ENCODE data around the gene TBC1D22A. TPM values are rescaled to one million over a fixed set of nuclear protein-coding genes. Genes with fewer than 3 reads are reported as not detected.

TBC1D22A gene
- total RNA-seq, 6 donors from 2014 or later = 27.1 to 48.2 (median 35.3) TPM

- Histone ChIP-seq H3K9me3 (no peaks in the 10 kb centered on the region), H3K27ac (no peak overlapping the region), H3K4me3 (no peak overlapping the region), H3K4me1 (peaks cover 0 to 4% (median 0%) of the 10 kb centered on the region in 4 donors), H3K36me3 (peaks cover 10 to 57% (median 21%) of the 10 kb centered on the region in 4 donors), H3K27me3 (no peaks in the 10 kb centered on the region)
- TF ChIP-seq POLR2AphosphoS5 (IDR thresholded peaks at IDR 0.05) (no peak), CTCF (IDR thresholded peaks at IDR 0.05) (no peak), POLR2A (IDR thresholded peaks at IDR 0.05) (no peak), EP300 (IDR thresholded peaks at IDR 0.05) (no peak)
- WGBS, 2 donors = 94 to 96% methylated on average over 9 of the region's 9 CpGs
- ATAC-seq (ENCODE audit: low FRiP score in 2 of 2) = no peak
- DNase-seq = no peak
Observed at GRCh38 chr22:46723882-46724281, 38.6 kb upstream of the TBC1D22A start.

- no peak for ATAC-seq (ENCODE audit: low FRiP score in 2 of 2)
Observed at GRCh38 chr22:46725096-46725495, 37.4 kb upstream of the TBC1D22A start.

GRCh38 chr22:46726066-46726985, 36.1 kb upstream of the TBC1D22A start:
- 72 to 83% methylated on average over 28 to 38 of the region's 38 CpGs for WGBS, 2 donors
- TF ChIP-seq EP300 (IDR thresholded peaks at IDR 0.05) (no peak), CTCF (IDR thresholded peaks at IDR 0.05) (no peak), POLR2AphosphoS5 (IDR thresholded peaks at IDR 0.05) (no peak), POLR2A (IDR thresholded peaks at IDR 0.05) (no peak)
- DNase-seq = no peak
- no peak overlapping the region for H3K4me3 ChIP-seq
- no peaks in the 10 kb centered on the region for H3K27me3 ChIP-seq
- peak in 1 of 2 donors; percentile 27 for ATAC-seq (ENCODE audit: low FRiP score in 2 of 2)
- peaks cover 0 to 37% (median 5%) of the 10 kb centered on the region in 4 donors for H3K36me3 ChIP-seq
- H3K4me1 ChIP-seq = peaks cover 8 to 13% (median 11%) of the 10 kb centered on the region in 4 donors
- H3K27ac ChIP-seq = no peak overlapping the region
- no peaks in the 10 kb centered on the region for H3K9me3 ChIP-seq

More at GRCh38 chr22:46725096-46725495, 37.4 kb upstream of the TBC1D22A start:
- H3K9me3 ChIP-seq = no peaks in the 10 kb centered on the region
- H3K27me3 ChIP-seq = no peaks in the 10 kb centered on the region
- TF ChIP-seq CTCF (IDR thresholded peaks at IDR 0.05) = no peak
- TF ChIP-seq EP300 (IDR thresholded peaks at IDR 0.05) = no peak
- TF ChIP-seq POLR2AphosphoS5 (IDR thresholded peaks at IDR 0.05) = no peak
- no peak for TF ChIP-seq POLR2A (IDR thresholded peaks at IDR 0.05)
- peaks cover 0 to 45% (median 9%) of the 10 kb centered on the region in 4 donors for H3K36me3 ChIP-seq
- DNase-seq = no peak
- H3K27ac ChIP-seq = no peak overlapping the region
- WGBS, 2 donors = 91 to 93% methylated on average over 18 of the region's 18 CpGs
- H3K4me3 ChIP-seq = no peak overlapping the region
- peaks cover 0 to 12% (median 2%) of the 10 kb centered on the region in 4 donors for H3K4me1 ChIP-seq

GRCh38 chr22:46726986-46727317, 35.5 kb upstream of the TBC1D22A start:
- H3K9me3 ChIP-seq = no peaks in the 10 kb centered on the region
- ATAC-seq (ENCODE audit: low FRiP score in 2 of 2) (no peak), DNase-seq (no peak)
- H3K27me3 ChIP-seq = no peaks in the 10 kb centered on the region
- 90 to 96% methylated on average over 3 of the region's 3 CpGs for WGBS, 2 donors
- peaks cover 12 to 16% (median 14%) of the 10 kb centered on the region in 4 donors for H3K4me1 ChIP-seq
- TF ChIP-seq POLR2A (IDR thresholded peaks at IDR 0.05) (no peak), EP300 (IDR thresholded peaks at IDR 0.05) (no peak), POLR2AphosphoS5 (IDR thresholded peaks at IDR 0.05) (no peak), CTCF (IDR thresholded peaks at IDR 0.05) (no peak)
- H3K27ac ChIP-seq = no peak overlapping the region
- H3K4me3 ChIP-seq = no peak overlapping the region
- H3K36me3 ChIP-seq = peaks cover 0 to 39% (median 5%) of the 10 kb centered on the region in 4 donors

Data from upper lobe of left lung (tissue), 6 donors.